Smooth muscle cell (in vitro differentiated cells): ENCODE measurements around the gene LCN1. TPM values are rescaled to one million over a fixed set of nuclear protein-coding genes. Genes with fewer than 3 reads are reported as not detected.

Experiments
- DNase-seq: peaks from one replicate; lab custom pipeline; 2025; ENCODE audit not compliant: unreplicated experiment; lab: John Stamatoyannopoulos, UW
- H2AFZ ChIP-seq: fragments of 200-600 bp; sonication (generic); 2 replicates; pipeline ENCODE4 v1.6.0; 2016; ENCODE audit warnings: antibody characterized with exemption, low read depth, mild to moderate bottlenecking
- H3F3A ChIP-seq: fragments of 200-600 bp; sonication (generic); 2 replicates; pipeline ENCODE4 v1.6.0; 2017; ENCODE audit warnings: antibody characterized with exemption, low read depth
- H3K27ac ChIP-seq: fragments of 200-600 bp; sonication (generic); 2 replicates; pipeline ENCODE4 v1.5.1; 2016; ENCODE audit warnings: low read depth, mild to moderate bottlenecking
- H3K27me3 ChIP-seq: fragments of 200-600 bp; sonication (generic); 2 replicates; pipeline ENCODE4 v1.6.1; 2016; ENCODE audit warnings: low read depth, mild to moderate bottlenecking
- H3K36me3 ChIP-seq: fragments of 200-600 bp; sonication (generic); 2 replicates; pipeline ENCODE4 v1.5.1; 2016; ENCODE audit warnings: low read depth
- H3K4me1 ChIP-seq: fragments of 200-600 bp; sonication (generic); 2 replicates; pipeline ENCODE4 v1.5.1; 2016; ENCODE audit warnings: low read depth
- H3K4me2 ChIP-seq: fragments of 200-600 bp; sonication (generic); 2 replicates; pipeline ENCODE4 v1.6.0; 2016; ENCODE audit warnings: mild to moderate bottlenecking
- H3K4me3 ChIP-seq: fragments of 200-600 bp; sonication (generic); 2 replicates; pipeline ENCODE4 v1.5.1; 2016; ENCODE audit warnings: mild to moderate bottlenecking
- H3K79me2 ChIP-seq: fragments of 200-600 bp; sonication (generic); 2 replicates; pipeline ENCODE4 v1.6.0; 2016; ENCODE audit warnings: low read depth, mild to moderate bottlenecking
- H3K9ac ChIP-seq: fragments of 200-600 bp; sonication (generic); 2 replicates; pipeline ENCODE4 v1.6.0; 2016; ENCODE audit warnings: low read depth
- H3K9me3 ChIP-seq: fragments of 200-600 bp; sonication (generic); replicated peaks from 2 replicates; pipeline ENCODE4 v1.5.1; 2016; ENCODE audit warnings: low read depth
- H4K20me1 ChIP-seq: fragments of 200-600 bp; sonication (generic); 2 replicates; pipeline ENCODE4 v1.6.0; 2016; ENCODE audit warnings: low read depth
- CTCF ChIP-seq: fragments of 200-600 bp; sonication (generic); IDR thresholded peaks from 2 replicates; pipeline ENCODE4 v1.5.1; 2017; ENCODE audit warnings: borderline replicate concordance, mild to moderate bottlenecking, antibody characterized with exemption; ENCODE audit not compliant: insufficient read depth, poor library complexity, severe bottlenecking
- WGBS: methylation state at CpG from one replicate; pipeline ENCODE4 v1.1.7; 2016; ENCODE audit warnings: low lambda C conversion rate; 5-methylcytosine and 5-hydroxymethylcytosine counted together
- polyA plus RNA-seq: library from polyadenylated mRNA; unstranded; fragments of >200 nt; fragmentation: Nextera tagmentation; extraction: Ambion mirVana; gene quantifications from 2 replicates; pipeline ENCODE4 v1.2.1, GENCODE V29; 2016
- total RNA-seq: library from RNA; depleted of rRNA; stranded (reverse); fragments of >200 nt; gene quantifications from 2 replicates; pipeline ENCODE4 v1.2.3, GENCODE V29; 2014

LCN1 gene
- total and polyA plus RNA-seq, 2 experiments from 2014 or later = 0.85 to 5.6 TPM

- no peaks in the 10 kb centered on the region for H3K9me3 ChIP-seq
- no peak overlapping the region for H3K27ac ChIP-seq
- H3K4me3 ChIP-seq = no peak overlapping the region
- H3K79me2 ChIP-seq = no peaks in the 10 kb centered on the region
- H3K4me2 ChIP-seq = peak overlapping the region; percentile 24
- H3K4me1 ChIP-seq = no peaks in the 10 kb centered on the region
- no peak overlapping the region for H3K9ac ChIP-seq
- no peak for TF ChIP-seq CTCF
- H3K27me3 ChIP-seq = no peaks in the 10 kb centered on the region
- no peak overlapping the region for H2AFZ ChIP-seq
- 88% methylated on average over 21 of the region's 21 CpGs for WGBS
- no peaks in the 10 kb centered on the region for H3F3A ChIP-seq
- no peaks in the 10 kb centered on the region for H4K20me1 ChIP-seq
- no peak for DNase-seq
- H3K36me3 ChIP-seq = no peaks in the 10 kb centered on the region
Observed at GRCh38 chr9:135523521-135524129, 2.4 kb downstream of the LCN1 start.

- Histone ChIP-seq H4K20me1 (no peaks in the 10 kb centered on the region), H3K9me3 (no peaks in the 10 kb centered on the region), H3K4me1 (no peaks in the 10 kb centered on the region), H3K27ac (no peak overlapping the region), H3F3A (peaks cover under 1% of the 10 kb centered on the region), H2AFZ (no peak overlapping the region), H3K4me3 (no peak overlapping the region), H3K4me2 (peak overlapping the region; percentile 32), H3K36me3 (no peaks in the 10 kb centered on the region), H3K9ac (no peak overlapping the region), H3K27me3 (no peaks in the 10 kb centered on the region), H3K79me2 (no peaks in the 10 kb centered on the region)
- peak; percentile 17 for DNase-seq
- no peak for TF ChIP-seq CTCF
- 57% methylated on average over 27 of the region's 27 CpGs for WGBS
Observed at GRCh38 chr9:135524130-135524861, 3.1 kb downstream of the LCN1 start.

- H3K9ac ChIP-seq = no peak overlapping the region
- H3F3A ChIP-seq = peaks cover 7% of the 10 kb centered on the region
- H3K4me3 ChIP-seq = no peak overlapping the region
- no peak overlapping the region for H3K4me2 ChIP-seq
- H3K27me3 ChIP-seq = no peaks in the 10 kb centered on the region
- H3K4me1 ChIP-seq = no peaks in the 10 kb centered on the region
- no peak for TF ChIP-seq CTCF
- H3K27ac ChIP-seq = no peak overlapping the region
- 94% methylated on average over 25 of the region's 31 CpGs for WGBS
- DNase-seq = no peak
- H3K79me2 ChIP-seq = no peaks in the 10 kb centered on the region
- H2AFZ ChIP-seq = no peak overlapping the region
- no peaks in the 10 kb centered on the region for H4K20me1 ChIP-seq
- no peaks in the 10 kb centered on the region for H3K9me3 ChIP-seq
- no peaks in the 10 kb centered on the region for H3K36me3 ChIP-seq
Observed at GRCh38 chr9:135525241-135526088, 4.2 kb downstream of the LCN1 start.
